ENCODE results near the gene TRIM50. TPM values are rescaled to one million over a fixed set of nuclear protein-coding genes. Genes with fewer than 3 reads are reported as not detected.
"Not testable (repeated sequence)": the region's sequence is repeated elsewhere in the genome, so short reads cannot be mapped to it uniquely, and the experiment has no call there.

Gene TRIM50
- total RNA-seq, 1 donor: not detected

DNA sequence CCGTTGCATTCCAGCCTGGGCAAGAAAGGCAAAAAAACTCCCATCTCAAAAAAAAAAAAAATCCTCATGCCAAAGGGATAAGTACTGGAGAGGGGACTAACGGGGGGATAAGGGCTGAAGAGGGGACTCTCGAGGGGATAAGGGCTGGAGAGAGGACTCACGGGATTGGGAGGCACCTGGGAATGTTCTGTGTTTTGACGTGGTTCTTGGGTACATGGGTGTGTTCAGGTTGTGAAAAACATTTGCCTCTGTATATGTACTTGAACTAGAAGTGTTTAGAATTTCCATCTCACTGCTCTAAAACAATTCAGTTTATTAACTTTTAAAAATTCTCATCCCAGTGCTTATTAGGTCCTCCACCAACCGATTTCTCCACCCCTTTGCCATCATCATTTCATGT lies 4.6 kb upstream of the TRIM50 start:
- H3K27me3 ChIP-seq (ENCODE audit: insufficient read depth, low read length): no peaks in the 10 kb centered on the region
- no peaks in the 10 kb centered on the region for H3K9me3 ChIP-seq (ENCODE audit: low read depth, low read length)
- no peaks in the 10 kb centered on the region for H3K4me1 ChIP-seq (ENCODE audit: insufficient read depth, low read length)
- H3K4me3 ChIP-seq (ENCODE audit: low read length): no peak overlapping the region

DNA sequence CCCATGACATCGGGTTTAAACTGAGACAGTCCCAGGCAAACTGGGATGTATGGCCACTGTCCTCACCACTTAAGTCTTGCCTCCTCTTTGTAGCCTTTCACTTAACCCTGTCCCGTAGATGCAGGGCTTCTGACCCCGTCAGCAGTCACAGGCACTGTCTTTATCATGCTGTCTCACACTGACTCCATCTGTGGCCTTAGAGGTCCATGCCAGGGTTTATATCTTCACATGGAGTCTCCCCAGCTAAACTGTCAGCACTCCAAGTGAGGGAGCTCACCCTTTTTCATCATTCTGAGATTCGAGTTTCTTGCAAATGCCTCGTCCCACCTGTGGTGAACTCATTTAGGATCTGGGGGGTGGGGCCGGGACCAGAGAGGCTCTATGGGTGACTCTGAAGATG lies 2.9 kb upstream of the TRIM50 start:
- H3K4me1 ChIP-seq (ENCODE audit: insufficient read depth, low read length): no peaks in the 10 kb centered on the region
- H3K4me3 ChIP-seq (ENCODE audit: low read length): no peak overlapping the region
- H3K27me3 ChIP-seq (ENCODE audit: insufficient read depth, low read length): no peaks in the 10 kb centered on the region
- H3K9me3 ChIP-seq (ENCODE audit: low read depth, low read length): no peaks in the 10 kb centered on the region

DNA sequence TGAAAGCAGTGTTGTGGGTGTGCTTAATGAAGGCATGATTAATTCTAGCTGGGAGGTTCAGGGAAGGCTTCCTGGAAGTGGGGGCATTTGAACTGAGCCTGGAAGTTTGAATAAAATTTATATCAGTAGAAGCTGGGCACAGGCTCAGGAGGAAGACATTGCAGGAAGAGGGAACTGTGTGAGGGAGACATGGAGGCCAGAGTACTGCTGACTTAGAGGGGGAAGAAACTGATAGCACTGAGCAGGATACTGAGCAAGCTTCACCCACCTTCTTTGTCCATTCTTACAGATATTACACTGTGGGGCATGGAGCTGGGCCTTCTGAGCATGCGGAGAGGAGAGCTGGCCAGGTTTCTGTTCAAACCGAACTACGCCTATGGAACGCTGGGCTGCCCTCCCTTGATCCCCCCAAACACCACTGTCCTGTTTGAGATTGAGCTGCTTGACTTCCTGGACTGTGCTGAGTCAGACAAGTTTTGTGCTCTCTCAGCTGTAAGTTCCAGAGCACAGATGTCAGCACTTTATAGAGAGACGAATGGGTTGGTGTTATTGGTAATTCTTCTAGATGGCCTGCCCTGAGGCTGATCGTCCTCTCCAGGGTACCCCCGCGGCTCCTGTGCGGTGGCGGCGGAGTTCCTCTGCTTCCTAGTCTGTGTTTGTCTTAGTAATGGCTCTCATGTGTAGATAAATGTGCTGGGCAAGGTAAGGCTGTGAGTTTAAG lies 2.1 kb upstream of the TRIM50 start:
- Histone ChIP-seq H3K9me3 (ENCODE audit: low read depth, low read length) (no peaks in the 10 kb centered on the region), H3K4me3 (ENCODE audit: low read length) (no peak overlapping the region), H3K27me3 (ENCODE audit: insufficient read depth, low read length) (no peaks in the 10 kb centered on the region), H3K4me1 (ENCODE audit: insufficient read depth, low read length) (no peaks in the 10 kb centered on the region)

DNA sequence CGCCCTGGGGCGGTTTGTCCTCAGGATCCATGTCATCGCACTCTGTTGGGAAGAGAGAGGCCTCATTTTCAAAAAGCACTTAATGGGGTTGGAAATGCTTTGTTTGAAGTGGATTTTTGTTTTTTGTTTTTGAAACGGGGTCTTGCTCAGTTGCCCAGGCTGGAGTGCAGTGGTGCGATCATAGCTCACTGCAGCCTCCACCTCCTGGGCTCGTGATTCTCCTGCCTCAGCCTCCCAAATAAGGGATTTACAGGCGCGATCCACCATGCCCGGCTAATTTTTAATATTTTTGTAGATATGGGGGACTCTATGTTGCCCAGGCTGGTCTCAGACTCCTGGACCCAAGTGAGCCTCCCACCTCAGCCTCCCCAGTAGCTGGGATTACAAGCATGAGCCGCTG lies 814 bp upstream of the TRIM50 start:
- Histone ChIP-seq H3K9me3 (ENCODE audit: low read depth, low read length) (no peaks in the 10 kb centered on the region), H3K27me3 (ENCODE audit: insufficient read depth, low read length) (no peaks in the 10 kb centered on the region), H3K4me3 (ENCODE audit: low read length) (no peak overlapping the region), H3K4me1 (ENCODE audit: insufficient read depth, low read length) (peaks cover 10% of the 10 kb centered on the region)

DNA sequence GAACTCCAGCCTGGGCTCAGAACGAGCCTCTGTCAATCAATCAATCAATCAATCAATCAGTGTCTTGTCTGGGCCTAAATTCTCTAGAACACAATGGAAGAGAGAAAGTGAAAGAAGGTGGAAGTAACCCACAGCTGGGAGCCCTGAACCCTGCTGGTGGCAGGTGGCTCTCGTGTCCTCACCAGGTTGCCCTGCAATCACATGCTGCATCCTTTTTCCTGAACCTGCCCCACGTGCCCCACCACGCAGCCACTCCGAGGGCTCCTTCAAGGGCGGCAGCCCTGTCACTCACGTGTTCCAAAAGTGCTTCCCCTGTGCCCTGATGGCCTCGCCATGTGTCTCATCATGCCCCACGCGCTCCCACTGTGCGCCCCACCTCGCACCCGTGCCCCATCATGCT lies 433 bp downstream of the TRIM50 start:
- H3K4me1 ChIP-seq (ENCODE audit: insufficient read depth, low read length): peaks cover 13% of the 10 kb centered on the region
- not testable (repeated sequence) for H3K4me3 ChIP-seq (ENCODE audit: low read length); H3K9me3 ChIP-seq (ENCODE audit: low read depth, low read length); H3K27me3 ChIP-seq (ENCODE audit: insufficient read depth, low read length)

DNA sequence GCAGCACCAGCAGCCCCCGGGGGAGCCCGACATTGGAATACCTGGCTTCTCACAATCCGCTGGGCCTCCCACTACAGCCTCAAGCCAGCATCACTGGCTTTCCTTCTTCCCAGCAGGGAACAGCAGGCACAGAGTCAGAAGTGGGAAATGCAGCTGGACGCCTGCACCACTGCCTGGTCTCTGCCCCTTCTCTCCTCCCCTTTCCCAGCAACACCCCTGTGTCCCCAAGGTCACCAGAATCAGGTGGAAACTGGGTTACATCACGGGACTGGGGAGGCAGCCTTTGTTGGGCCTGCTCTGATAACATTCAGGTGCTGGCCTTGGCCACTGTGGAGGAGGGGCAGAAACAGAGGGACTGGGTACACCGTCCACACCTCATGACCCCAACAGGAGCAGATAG lies 2.5 kb downstream of the TRIM50 start:
- not testable (repeated sequence) for H3K4me3 ChIP-seq (ENCODE audit: low read length); H3K27me3 ChIP-seq (ENCODE audit: insufficient read depth, low read length); H3K9me3 ChIP-seq (ENCODE audit: low read depth, low read length)
- peaks cover 13% of the 10 kb centered on the region for H3K4me1 ChIP-seq (ENCODE audit: insufficient read depth, low read length)

DNA sequence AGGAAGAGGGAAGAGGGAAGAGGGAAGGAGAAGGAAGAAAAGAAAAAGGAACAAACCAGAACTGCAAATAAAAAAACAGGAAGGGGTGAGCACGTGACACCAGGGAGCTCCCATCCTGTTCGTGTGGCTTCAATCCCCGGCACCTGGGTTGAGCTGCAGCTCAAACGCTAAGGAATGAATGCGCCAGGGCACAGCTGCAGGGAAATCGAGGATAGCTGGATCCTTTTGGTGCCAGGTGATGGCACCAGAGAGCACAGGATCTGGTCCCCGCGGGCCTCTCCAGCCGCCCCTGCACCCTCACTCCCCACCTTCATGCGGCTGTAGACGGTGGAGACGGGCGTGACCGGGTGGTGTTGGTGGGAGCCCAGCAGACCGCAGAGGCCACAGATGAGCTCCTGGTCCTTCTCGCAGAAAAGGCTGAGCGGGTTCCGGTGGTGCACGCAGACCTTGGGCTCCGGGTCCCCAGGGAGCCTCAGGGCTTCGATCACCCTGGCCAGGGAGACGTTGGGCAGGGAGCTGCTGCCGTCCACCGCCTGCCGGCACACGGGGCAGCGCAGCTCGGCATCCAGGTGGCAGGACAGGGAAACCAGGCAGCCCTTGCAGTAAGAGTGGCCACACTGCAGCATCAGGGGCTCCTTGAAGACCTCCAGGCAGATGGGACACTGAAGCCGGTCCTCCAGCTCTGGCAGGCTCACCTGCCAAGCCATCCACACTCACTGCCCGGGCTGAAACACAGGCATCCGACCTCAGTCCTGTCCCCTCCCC lies 3.6 kb downstream of the TRIM50 start:
- H3K9me3 ChIP-seq (ENCODE audit: low read depth, low read length); H3K27me3 ChIP-seq (ENCODE audit: insufficient read depth, low read length): not testable (repeated sequence)
- Histone ChIP-seq H3K4me1 (ENCODE audit: insufficient read depth, low read length) (peaks cover 13% of the 10 kb centered on the region), H3K4me3 (ENCODE audit: low read length) (peak overlapping the region; percentile 25)

DNA sequence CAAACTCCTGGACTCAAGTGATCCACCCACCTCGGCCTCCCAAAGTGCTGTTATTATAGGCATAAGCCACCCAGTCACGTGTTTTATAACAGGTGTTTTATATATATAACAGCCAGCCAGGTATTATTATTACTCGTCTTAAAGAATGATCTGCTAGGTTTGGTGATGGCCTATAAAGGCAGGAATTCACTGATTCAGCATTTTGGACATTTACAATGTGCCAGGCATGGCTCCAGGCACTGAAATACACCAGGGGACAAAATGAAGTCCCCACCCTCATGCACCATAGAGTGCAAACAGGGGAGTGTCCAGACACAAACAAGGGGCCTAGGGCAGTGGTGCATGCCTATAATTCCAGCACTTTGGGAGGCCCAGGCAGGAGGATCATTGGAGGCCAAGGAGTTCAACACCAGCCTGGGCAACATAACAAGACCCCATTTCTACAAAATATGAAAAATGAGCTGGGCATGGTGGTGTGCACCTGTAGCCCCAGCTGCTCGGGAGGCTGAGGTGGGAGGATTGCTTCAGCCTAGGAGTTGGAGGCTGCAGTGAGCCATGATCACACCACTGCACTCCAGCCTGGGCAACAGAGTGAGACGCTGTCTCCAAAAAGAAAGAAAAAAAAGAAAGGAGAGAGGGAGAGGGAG lies 4.3 kb downstream of the TRIM50 start:
- Histone ChIP-seq H3K4me3 (ENCODE audit: low read length) (peak overlapping the region; percentile 25), H3K4me1 (ENCODE audit: insufficient read depth, low read length) (peaks cover 13% of the 10 kb centered on the region)
- H3K27me3 ChIP-seq (ENCODE audit: insufficient read depth, low read length); H3K9me3 ChIP-seq (ENCODE audit: low read depth, low read length): not testable (repeated sequence)

DNA sequence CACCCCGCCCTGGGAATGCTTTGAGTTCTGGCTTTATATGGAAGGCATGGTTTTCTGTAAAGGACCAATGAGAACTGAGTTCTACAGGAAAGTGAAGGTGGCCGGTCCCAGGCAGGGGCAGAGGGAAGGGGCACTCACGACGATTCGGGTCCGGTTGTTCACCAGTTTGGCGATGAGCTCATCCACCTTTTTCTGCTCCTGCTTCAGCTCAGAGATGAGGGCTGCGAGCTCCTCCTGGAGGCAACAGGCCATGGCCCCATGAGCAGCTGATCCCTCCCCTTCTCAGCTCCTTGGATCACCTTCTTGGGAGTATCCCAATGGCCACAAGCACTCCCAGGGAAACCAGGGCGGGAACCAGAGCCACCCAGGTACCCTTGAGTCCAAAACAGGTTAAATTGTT lies 7.9 kb downstream of the TRIM50 start:
- H3K4me3 ChIP-seq (ENCODE audit: low read length); H3K27me3 ChIP-seq (ENCODE audit: insufficient read depth, low read length); H3K9me3 ChIP-seq (ENCODE audit: low read depth, low read length): not testable (repeated sequence)
- peaks cover 13% of the 10 kb centered on the region for H3K4me1 ChIP-seq (ENCODE audit: insufficient read depth, low read length)

DNA sequence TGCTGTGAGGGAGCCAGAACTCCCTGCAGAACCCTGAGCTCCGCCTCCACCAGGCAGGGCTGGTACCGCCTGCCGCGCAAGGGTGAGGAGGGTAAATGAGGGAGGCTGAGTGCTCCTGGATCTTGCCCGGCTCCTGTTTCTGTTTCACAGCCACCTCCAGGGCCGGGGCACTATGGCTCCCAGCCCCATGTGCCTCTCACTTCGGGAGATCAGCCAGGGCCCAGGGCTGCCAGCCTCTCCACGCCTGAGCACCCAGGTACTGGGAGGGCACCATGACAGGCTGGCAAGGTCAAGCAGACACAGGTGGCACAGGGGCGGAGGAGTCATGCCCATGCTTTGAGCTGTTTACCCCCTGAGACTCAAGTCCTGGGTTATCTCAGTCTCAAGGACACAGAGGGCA lies 8.3 kb downstream of the TRIM50 start:
- H3K4me3 ChIP-seq (ENCODE audit: low read length); H3K27me3 ChIP-seq (ENCODE audit: insufficient read depth, low read length); H3K9me3 ChIP-seq (ENCODE audit: low read depth, low read length): not testable (repeated sequence)
- H3K4me1 ChIP-seq (ENCODE audit: insufficient read depth, low read length): peaks cover 11% of the 10 kb centered on the region

DNA sequence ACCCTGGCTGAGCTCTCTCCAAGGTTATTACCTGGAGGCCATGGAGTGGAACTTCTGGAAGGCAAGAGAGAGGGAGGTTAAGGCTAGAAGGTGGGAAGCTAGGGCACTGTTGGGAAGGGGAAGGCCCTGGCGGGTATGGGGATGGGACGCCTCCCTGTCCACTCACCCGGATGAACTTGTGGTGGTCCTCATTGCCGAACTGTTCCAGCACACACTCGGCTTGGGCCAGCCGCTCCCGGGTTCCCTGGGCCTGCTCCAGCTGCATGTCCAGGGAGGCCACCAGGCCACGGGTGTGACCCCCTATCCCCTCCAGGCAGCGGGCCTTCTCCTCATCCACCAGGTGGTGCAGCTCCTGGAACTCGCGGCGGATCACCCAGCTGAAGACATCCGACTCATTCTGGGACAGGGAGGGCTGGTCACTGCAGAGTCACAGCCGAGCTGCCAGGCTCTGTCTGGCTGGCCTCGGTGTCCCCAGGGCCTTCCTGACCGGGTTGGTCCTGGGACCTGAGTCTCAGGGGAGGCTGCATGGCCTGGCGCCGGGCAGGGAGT lies 9.2 kb downstream of the TRIM50 start:
- not testable (repeated sequence) for H3K27me3 ChIP-seq (ENCODE audit: insufficient read depth, low read length); H3K4me1 ChIP-seq (ENCODE audit: insufficient read depth, low read length); H3K9me3 ChIP-seq (ENCODE audit: low read depth, low read length); H3K4me3 ChIP-seq (ENCODE audit: low read length)

DNA sequence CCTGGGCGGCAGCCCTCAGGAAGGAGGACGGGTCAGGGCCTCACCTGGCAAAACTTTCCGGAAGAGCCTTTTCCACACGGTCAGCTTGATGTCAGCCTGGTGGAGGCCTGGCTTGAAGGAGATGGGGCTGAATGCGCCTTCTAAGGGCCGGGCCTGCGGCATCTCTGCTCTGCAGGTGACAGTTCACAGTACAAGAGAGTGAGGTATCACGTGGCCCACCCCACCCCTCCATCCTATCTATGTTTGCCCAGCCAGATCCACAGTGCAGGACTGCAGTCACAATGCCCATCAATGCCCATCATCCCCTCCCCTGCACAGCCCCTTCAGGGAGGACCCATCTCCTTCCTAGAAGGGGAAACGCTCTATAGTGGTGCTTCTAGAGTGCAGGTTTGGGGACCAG lies 11.4 kb downstream of the TRIM50 start:
- H3K4me3 ChIP-seq (ENCODE audit: low read length): no peak overlapping the region
- no peaks in the 10 kb centered on the region for H3K9me3 ChIP-seq (ENCODE audit: low read depth, low read length)
- no peaks in the 10 kb centered on the region for H3K27me3 ChIP-seq (ENCODE audit: insufficient read depth, low read length)
- no peaks in the 10 kb centered on the region for H3K4me1 ChIP-seq (ENCODE audit: insufficient read depth, low read length)

DNA sequence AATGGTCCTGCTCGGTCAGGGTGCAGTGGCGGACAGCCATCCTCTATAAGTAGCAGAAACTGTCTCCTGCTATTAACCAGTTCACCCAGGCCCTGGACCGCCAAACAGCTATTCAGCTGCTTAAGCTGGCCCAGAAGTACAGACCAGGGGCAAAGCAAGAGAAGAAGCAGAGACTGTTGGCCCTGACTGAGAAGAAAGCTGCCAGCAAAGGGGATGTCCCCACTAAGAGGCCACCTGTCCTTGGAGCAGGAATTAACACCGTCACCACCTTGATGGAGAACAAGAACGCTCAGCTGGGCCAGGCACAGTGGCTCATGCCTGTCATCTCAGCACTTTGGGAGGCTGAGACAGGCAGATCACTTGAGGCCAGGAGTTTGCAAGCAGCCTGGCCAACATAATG lies 13.6 kb downstream of the TRIM50 start:
- no peak overlapping the region for H3K4me3 ChIP-seq (ENCODE audit: low read length)
- peaks cover 3% of the 10 kb centered on the region for H3K4me1 ChIP-seq (ENCODE audit: insufficient read depth, low read length)
- H3K9me3 ChIP-seq (ENCODE audit: low read depth, low read length): no peaks in the 10 kb centered on the region
- no peaks in the 10 kb centered on the region for H3K27me3 ChIP-seq (ENCODE audit: insufficient read depth, low read length)

DNA sequence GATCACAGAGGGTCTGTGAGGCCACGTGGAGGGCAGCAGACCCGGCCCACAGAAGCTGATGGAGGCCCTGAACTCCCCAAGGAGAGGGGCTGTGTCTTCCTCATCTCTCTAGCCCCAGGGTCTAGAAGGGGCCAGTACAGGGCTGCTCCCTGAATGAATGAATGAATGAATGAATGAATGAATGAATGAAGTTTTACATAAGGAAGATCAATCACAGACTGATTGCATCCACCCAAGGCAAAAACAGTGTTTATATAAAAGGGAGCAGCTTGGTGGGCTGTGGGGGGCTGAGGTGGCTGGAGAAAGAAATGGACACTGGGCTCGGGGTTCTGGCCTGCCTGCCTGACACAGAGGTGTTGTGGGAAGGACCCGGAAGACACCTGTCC lies 14.4 kb downstream of the TRIM50 start:
- Histone ChIP-seq H3K9me3 (ENCODE audit: low read depth, low read length) (no peaks in the 10 kb centered on the region), H3K27me3 (ENCODE audit: insufficient read depth, low read length) (no peaks in the 10 kb centered on the region), H3K4me3 (ENCODE audit: low read length) (no peak overlapping the region), H3K4me1 (ENCODE audit: insufficient read depth, low read length) (peaks cover 6% of the 10 kb centered on the region)

DNA sequence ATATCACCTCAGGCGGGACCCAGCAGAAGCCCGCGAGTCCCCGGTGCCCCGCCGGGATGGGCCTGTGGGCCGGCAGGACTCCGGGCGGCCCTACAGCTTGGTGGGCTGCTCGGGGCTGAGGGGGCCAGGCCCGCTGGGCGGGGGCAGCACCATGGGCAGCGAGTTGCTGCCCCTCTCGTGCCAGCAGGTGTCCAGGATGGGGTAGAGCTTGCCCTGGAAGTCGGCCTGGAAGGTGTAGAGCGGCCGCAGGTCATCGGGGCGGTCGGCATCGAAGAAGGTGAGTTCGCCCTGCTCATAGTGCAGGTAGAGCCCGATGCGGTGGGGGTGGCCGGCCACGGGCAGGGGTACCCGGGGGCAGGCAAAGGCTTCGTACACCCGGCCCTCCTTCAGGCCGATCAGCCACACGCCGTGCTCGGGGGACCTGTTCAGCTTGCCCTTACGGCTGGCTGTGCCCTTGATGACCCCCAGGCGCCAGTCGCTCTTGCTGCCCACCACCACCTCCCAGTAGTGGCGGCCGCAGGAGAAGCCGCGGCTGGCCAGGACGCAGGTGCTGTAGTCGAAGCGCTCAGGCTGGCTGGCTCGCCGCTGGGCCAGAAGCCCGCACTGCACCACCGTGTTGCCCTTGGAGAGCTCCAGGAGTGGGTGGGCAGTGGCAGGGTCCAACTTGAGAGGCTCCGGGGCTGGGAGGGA lies 14.9 kb downstream of the TRIM50 start:
- Histone ChIP-seq H3K4me1 (ENCODE audit: insufficient read depth, low read length) (peaks cover 9% of the 10 kb centered on the region), H3K9me3 (ENCODE audit: low read depth, low read length) (no peaks in the 10 kb centered on the region), H3K27me3 (ENCODE audit: insufficient read depth, low read length) (no peaks in the 10 kb centered on the region), H3K4me3 (ENCODE audit: low read length) (no peak overlapping the region)
